IMR-90 (cell line): ENCODE results near the gene DCC. TPM values are rescaled to one million over a fixed set of nuclear protein-coding genes. Genes with fewer than 3 reads are reported as not detected.

ENCODE experiments used
- ATAC-seq: fragments of 200-7000 bp; cut with Tn5 transposase; 2 replicates; pipeline ENCODE4 v1.9.1; 2020; ENCODE audit warnings: low read depth, mild to moderate bottlenecking, moderate library complexity
- BruUV-seq: library from RNA; stranded (reverse); fragments of 400-500 nt; replicated peaks from 2 replicates; lab custom pipeline; 2021; lab: Mats Ljungman, UMichigan
- CTCF ChIA-PET: fragments of 300-600 bp; formaldehyde crosslinking; extraction: SDS; loops from one replicate; lab custom pipeline; 2021; ENCODE audit warnings: antibody characterized with exemption; lab: Yijun Ruan, JAX
- POLR2A ChIA-PET: fragments of 300-600 bp; sonication (Branson Sonifier 250); formaldehyde crosslinking; loops from one replicate; lab custom pipeline; 2022; ENCODE audit warnings: antibody characterized with exemption; ENCODE audit not compliant: unreplicated experiment; lab: Charles Lee
- DNase-seq: peaks from one replicate; pipeline ENCODE4 v3.0.0; 2013
- H2AFZ ChIP-seq: replicated peaks from 2 replicates; pipeline ENCODE3; 2013; ENCODE audit warnings: low read length, mild to moderate bottlenecking; ENCODE audit not compliant: poor library complexity
- H2AK5ac ChIP-seq: 2 replicates; pipeline ENCODE4 v1.6.1; 2013; ENCODE audit warnings: low read depth, low read length, inconsistent platforms
- H2AK9ac ChIP-seq: replicated peaks from 2 replicates; pipeline ENCODE3; 2013; ENCODE audit warnings: mild to moderate bottlenecking, low read depth, low read length, moderate library complexity; ENCODE audit not compliant: poor library complexity
- H2BK120ac ChIP-seq: 2 replicates; pipeline ENCODE4 v1.6.1; 2013; ENCODE audit warnings: low read depth, low read length, inconsistent platforms
- H2BK15ac ChIP-seq: 3 replicates; pipeline ENCODE4 v1.6.1; 2013; ENCODE audit warnings: low read depth, low read length, inconsistent platforms
- H2BK20ac ChIP-seq: 2 replicates; pipeline ENCODE4 v1.6.1; 2013; ENCODE audit warnings: low read depth, mild to moderate bottlenecking, inconsistent platforms, low read length, moderate library complexity
- H2BK5ac ChIP-seq: 2 replicates; pipeline ENCODE4 v1.6.1; 2013; ENCODE audit warnings: mild to moderate bottlenecking, low read depth, low read length, inconsistent platforms; ENCODE audit not compliant: poor library complexity, severe bottlenecking
- H3K14ac ChIP-seq: replicated peaks from 2 replicates; pipeline ENCODE4 v1.6.1; 2013; ENCODE audit warnings: low read depth, low read length, inconsistent platforms
- H3K18ac ChIP-seq: 2 replicates; pipeline ENCODE4 v1.6.1; 2013; ENCODE audit warnings: low read depth, low read length, control low read depth
- H3K23ac ChIP-seq: 2 replicates; pipeline ENCODE4 v1.6.1; 2013; ENCODE audit warnings: low read depth, low read length, inconsistent platforms
- H3K27ac ChIP-seq: 2 replicates; pipeline ENCODE4 v1.5.1; 2013; ENCODE audit warnings: mild to moderate bottlenecking, control low read depth, low read length; ENCODE audit not compliant: insufficient read depth
- H3K27me3 ChIP-seq: 2 replicates; pipeline ENCODE4 v1.6.1; 2013; ENCODE audit warnings: low read length; ENCODE audit not compliant: control insufficient read depth, insufficient read depth
- H3K36me3 ChIP-seq: 2 replicates; pipeline ENCODE4 v1.6.1; 2013; ENCODE audit warnings: low read length, mixed read lengths; ENCODE audit not compliant: control insufficient read depth, insufficient read depth
- H3K4ac ChIP-seq: 2 replicates; pipeline ENCODE4 v1.6.1; 2013; ENCODE audit warnings: low read depth, low read length, inconsistent platforms
- H3K4me1 ChIP-seq: 2 replicates; pipeline ENCODE4 v1.6.1; 2013; ENCODE audit warnings: low read length, mixed read lengths; ENCODE audit not compliant: control insufficient read depth, insufficient read depth
- H3K4me2 ChIP-seq: 2 replicates; pipeline ENCODE4 v1.6.1; 2013; ENCODE audit warnings: low read depth, mild to moderate bottlenecking, control low read depth, low read length, moderate library complexity
- H3K4me3 ChIP-seq: 2 replicates; pipeline ENCODE4 v1.5.1; 2013; ENCODE audit warnings: low read depth, mild to moderate bottlenecking, control low read depth, low read length, moderate library complexity; ENCODE audit not compliant: insufficient read depth
- H3K56ac ChIP-seq: 2 replicates; pipeline ENCODE4 v1.6.1; 2013; ENCODE audit warnings: low read length, inconsistent platforms; ENCODE audit not compliant: insufficient read depth; ENCODE audit errors: extremely low read depth
- H3K79me1 ChIP-seq, 2 experiments: 2 replicates each; pipeline ENCODE4 v1.6.1; 2013; ENCODE audit warnings: low read length in 2 of 2, inconsistent platforms in 1 of 2, low read depth in 1 of 2
- H3K9ac ChIP-seq: 2 replicates; pipeline ENCODE4 v1.6.1; 2013; ENCODE audit warnings: low read depth, low read length, control low read depth
- H3K9me1 ChIP-seq: 2 replicates; pipeline ENCODE4 v1.6.1; 2013; ENCODE audit warnings: low read length, inconsistent platforms; ENCODE audit not compliant: insufficient read depth
- H3K9me3 ChIP-seq: 2 replicates; pipeline ENCODE4 v1.6.1; 2013; ENCODE audit warnings: low read length; ENCODE audit not compliant: control insufficient read depth, insufficient read depth
- H4K20me1 ChIP-seq: 2 replicates; pipeline ENCODE4 v1.6.1; 2013; ENCODE audit warnings: low read length, inconsistent platforms; ENCODE audit not compliant: insufficient read depth
- H4K5ac ChIP-seq: 2 replicates; pipeline ENCODE4 v1.6.1; 2013; ENCODE audit warnings: mild to moderate bottlenecking, low read depth, low read length, control low read depth
- H4K8ac ChIP-seq, 2 experiments: 2 replicates each; pipeline ENCODE4 v1.6.1; 2013; ENCODE audit warnings: low read depth in 2 of 2, low read length in 2 of 2, control low read depth in 1 of 2, inconsistent platforms in 1 of 2
- H4K91ac ChIP-seq: 2 replicates; pipeline ENCODE4 v1.6.1; 2013; ENCODE audit warnings: low read depth, low read length, inconsistent platforms; ENCODE audit not compliant: insufficient read depth
- BHLHE40 ChIP-seq: fragments of 150-350 bp; IDR thresholded peaks from 2 replicates; pipeline ENCODE4 v1.6.1; 2016; ENCODE audit warnings: mild to moderate bottlenecking, low read depth, low read length
- FOS ChIP-seq: fragments of 150-350 bp; IDR thresholded peaks from 2 replicates; pipeline ENCODE4 v1.6.1; 2016; ENCODE audit warnings: low read depth, low read length
- POLR2A ChIP-seq: IDR thresholded peaks from 2 replicates; pipeline ENCODE4 v1.6.1; 2012; ENCODE audit warnings: mild to moderate bottlenecking, low read depth, low read length
- RCOR1 ChIP-seq: IDR thresholded peaks from 2 replicates; pipeline ENCODE4 v1.6.1; 2012; ENCODE audit warnings: mild to moderate bottlenecking, low read length, improper control_type of control experiment; ENCODE audit not compliant: insufficient replicate concordance
- RFX5 ChIP-seq: IDR thresholded peaks from 2 replicates; pipeline ENCODE4 v1.8.0; 2012; ENCODE audit warnings: low read depth, mild to moderate bottlenecking, low read length, moderate library complexity
- SMC3 ChIP-seq: fragments of 150-350 bp; IDR thresholded peaks from 2 replicates; pipeline ENCODE4 v1.6.1; 2016; ENCODE audit warnings: low read depth, mild to moderate bottlenecking, antibody characterized with exemption, low read length, moderate library complexity
- dilution Hi-C: fragments of 300-500 bp; cut with HindIII; formaldehyde crosslinking; loops from one replicate; pipeline ENCODE4 v1.14.3; 2018; ENCODE audit warnings: low sequenced_read_pairs; ENCODE audit not compliant: unreplicated experiment
- in situ Hi-C: fragments of 300-500 bp; cut with MboI; formaldehyde crosslinking; loops from 3 replicates; pipeline ENCODE4 v1.14.3; 2019; ENCODE audit warnings: low sequenced_read_pairs, inconsistent platforms, mixed read lengths
- intact Hi-C: fragments of 100-400 bp; cut with micrococcal nuclease; formaldehyde crosslinking; loops from 2 replicates; pipeline ENCODE4 v1.10.0; 2022
- polyA plus RNA-seq, 3 experiments: library from polyadenylated mRNA; depleted of rRNA; stranded (reverse); fragments of >200 nt; gene quantifications; 2 replicates each; pipeline ENCODE4 v1.2.3, GENCODE V29; 2012; ENCODE audit warnings: low replicate concordance in 1 of 3
- total RNA-seq: library from RNA; depleted of rRNA; stranded (reverse); fragments of >200 nt; gene quantifications from 2 replicates; pipeline ENCODE4 v1.2.3, GENCODE V29; 2012

DCC gene
- total and polyA plus RNA-seq, 2 of the 4 experiments (the other 2 are of a cell fraction): 0.31 to 0.54 TPM

- Histone ChIP-seq H3K4me2 (no peak overlapping the region), H2AK9ac (no peak overlapping the region), H2BK15ac (no peak overlapping the region), H2BK120ac (no peak overlapping the region), H3K36me3 (no peaks in the 10 kb centered on the region), H3K23ac (no peak overlapping the region), H2BK20ac (no peak overlapping the region), H2AFZ (no peak overlapping the region), H3K27me3 (no peaks in the 10 kb centered on the region), H3K4me3 (no peak overlapping the region), H2AK5ac (no peak overlapping the region), H4K91ac (no peak overlapping the region), H3K14ac (no peak overlapping the region), H2BK5ac (no peak overlapping the region), H3K4ac (no peak overlapping the region), H3K9me3 (peaks cover 2% of the 10 kb centered on the region; the same call in 1 of the 2 replicates), H4K8ac (no peak overlapping the region), H3K9me1 (no peaks in the 10 kb centered on the region), H3K56ac (no peak overlapping the region), H4K5ac (no peak overlapping the region), H3K18ac (no peak overlapping the region), H4K20me1 (no peaks in the 10 kb centered on the region), H3K4me1 (no peaks in the 10 kb centered on the region), H3K27ac (no peak overlapping the region), H3K9ac (no peak overlapping the region), H3K79me1 (no peaks in the 10 kb centered on the region)
- in situ Hi-C loops: no loop called here
- TF ChIP-seq RFX5: no peak
- no peak for TF ChIP-seq POLR2A
- TF ChIP-seq FOS: no peak
- no peak for TF ChIP-seq RCOR1
- no peak for TF ChIP-seq BHLHE40
- TF ChIP-seq SMC3: no peak
- BruUV-seq: no TSS peak
- DNase-seq (no peak), ATAC-seq (no peak)
- dilution Hi-C loops: no loop called here
- intact Hi-C loops: no loop called here
- POLR2A ChIA-PET: no interaction called here
- CTCF ChIA-PET: no interaction called here
Observed at GRCh38 chr18:52377094-52377493, 37.1 kb downstream of the DCC start.
